ENCODE results near the gene STX12.
"Not testable (repeated sequence)": the region's sequence is repeated elsewhere in the genome, so short reads cannot be mapped to it uniquely, and the experiment has no call there.

STX12 gene

DNA sequence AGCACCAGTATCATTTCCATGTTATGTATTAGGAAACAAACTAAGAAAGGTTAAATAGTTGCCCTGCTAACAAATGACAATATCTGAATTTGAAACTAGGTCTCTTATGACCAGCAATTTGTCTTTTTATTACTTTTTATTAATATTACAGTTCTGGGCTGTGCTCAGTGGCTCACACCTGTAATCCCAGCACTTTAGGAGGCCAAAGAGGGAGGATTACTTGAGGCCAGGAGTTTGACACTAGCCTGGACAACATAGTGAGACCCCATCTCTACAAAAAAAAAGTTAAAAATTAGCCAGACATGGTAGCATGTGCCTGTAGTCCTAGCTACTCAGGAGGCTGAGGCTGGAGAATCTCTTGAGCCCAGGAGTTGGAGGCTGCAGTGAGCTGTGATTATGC is 3.3 kb downstream of the STX12 start:
- DNase-seq, result not testable (repeated sequence)

DNA sequence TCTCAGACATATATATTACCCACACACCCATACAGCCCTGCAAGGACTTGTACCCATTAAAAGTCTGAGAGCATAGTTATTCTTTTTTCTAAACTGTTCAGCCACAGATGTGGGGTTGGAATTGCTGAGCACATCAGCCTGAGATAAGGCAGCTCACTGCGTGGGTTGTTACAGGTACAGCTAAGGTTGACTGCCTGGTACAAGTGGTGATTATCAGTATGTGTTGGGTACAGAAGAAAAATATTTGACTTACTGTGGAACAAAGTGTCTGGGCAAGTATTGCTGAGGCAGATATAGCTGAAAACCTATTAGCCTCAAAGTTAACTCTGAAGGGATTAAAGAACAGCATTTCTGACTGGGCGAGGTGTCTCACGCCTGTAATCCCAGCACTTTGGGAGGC is 5.0 kb downstream of the STX12 start:
- no peak for DNase-seq

DNA sequence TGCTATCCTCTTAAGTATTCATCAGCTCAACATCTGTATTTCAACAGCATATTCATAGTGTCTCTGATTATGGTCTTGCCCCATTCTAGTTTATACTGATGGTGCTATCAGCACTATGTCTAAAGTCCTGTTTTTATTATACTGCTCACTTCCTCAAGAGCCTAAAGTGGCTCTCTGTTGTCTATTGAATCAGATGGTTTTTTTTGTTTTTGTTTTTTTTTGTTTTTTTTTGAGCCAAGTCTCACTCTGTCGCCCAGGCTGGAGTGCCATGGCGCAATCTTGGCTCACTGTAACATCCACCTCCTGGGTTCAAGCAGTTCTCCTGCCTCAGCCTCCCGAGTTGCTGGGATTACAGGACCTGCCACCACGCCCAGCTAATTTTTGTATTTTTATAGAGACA is 6.1 kb downstream of the STX12 start:
- no peak for DNase-seq

DNA sequence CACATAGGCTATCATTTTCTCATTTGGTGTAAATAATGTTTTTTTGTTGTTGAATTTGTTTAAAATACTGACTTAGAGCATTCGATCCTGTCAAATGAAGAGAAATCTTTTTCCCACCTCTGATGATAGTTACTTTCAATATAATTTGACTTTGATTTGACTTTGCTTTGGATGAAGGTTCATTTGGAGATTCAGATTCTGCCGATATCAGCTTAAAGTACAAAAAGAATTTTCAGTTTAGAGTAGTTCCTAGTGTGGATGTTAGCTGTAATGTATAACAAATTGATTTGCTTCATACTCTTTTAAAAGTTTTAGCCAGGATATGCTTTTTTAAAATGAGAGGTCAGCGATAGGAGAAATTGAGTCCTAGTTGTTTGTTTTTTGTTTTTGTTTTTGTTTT is 9.9 kb downstream of the STX12 start:
- no peak for DNase-seq

DNA sequence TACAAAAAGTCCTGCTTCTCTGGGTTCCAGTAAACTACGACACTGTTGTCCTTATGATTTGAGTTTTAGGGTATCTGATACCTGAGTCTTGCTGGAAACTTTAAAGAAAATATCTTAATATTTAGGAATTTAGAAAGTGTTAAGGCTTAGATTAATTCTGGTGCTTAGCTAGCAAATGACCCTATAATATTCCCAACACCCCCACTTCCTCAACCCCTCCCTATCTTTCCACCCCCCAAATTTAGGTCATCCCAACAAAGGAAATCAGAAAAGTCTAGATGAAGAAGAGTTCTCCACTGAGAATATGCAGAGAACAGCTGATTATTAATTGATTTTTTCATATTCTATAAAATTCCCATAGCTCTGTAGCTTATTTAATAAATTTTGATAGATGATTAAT is 11.7 kb downstream of the STX12 start:
- no peak for DNase-seq

DNA sequence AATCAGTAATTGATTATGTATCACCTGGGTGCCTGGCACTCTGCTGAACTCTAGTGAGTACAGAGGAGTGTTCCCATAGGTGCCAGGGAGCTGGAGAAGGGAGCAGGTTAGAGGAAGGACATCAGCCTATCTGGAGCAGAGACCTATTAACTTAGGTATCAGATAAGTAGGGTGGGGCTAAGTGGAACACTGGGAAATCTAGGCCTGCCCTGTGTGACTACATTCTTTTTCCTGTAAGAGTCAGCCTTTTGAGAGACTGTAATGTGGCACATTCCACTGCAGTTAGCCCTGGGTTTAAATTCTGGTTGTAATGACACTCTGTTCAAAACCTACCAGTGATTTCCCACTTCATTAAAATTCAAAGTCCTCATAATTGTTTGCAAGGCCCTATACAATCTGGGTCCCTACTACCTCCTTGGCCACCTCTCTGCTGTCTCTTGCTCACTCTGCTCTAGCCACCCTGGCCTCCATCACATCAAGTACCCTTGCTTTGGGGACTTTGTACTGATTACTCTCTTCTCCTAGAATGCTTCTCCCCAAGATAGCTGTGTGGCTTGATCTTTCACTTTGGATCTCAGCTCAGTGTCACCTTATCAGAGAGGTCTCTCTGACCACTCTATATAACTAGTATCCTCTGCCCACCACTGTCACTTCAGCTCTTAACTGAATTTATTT is 12.9 kb downstream of the STX12 start:
- DNase-seq, result no peak

DNA sequence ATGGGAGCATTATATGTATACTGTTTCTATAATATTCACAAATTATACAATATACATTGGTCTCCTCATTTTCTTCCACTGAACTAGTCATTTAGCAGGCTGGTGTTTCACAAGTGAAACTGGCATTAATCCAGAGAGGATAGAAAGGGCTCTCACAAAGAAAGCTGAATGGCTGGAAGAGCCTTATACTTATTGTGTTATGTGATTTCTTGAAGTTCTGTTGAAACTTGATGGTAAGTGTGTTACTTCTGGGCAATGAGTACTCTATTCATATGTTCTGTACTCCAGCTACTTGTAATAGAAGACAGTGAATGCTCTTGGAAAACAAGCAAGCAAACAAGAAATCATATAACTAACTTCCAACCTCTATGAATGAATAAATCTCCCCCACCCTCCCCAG is 14.9 kb downstream of the STX12 start:
- no peak for DNase-seq

DNA sequence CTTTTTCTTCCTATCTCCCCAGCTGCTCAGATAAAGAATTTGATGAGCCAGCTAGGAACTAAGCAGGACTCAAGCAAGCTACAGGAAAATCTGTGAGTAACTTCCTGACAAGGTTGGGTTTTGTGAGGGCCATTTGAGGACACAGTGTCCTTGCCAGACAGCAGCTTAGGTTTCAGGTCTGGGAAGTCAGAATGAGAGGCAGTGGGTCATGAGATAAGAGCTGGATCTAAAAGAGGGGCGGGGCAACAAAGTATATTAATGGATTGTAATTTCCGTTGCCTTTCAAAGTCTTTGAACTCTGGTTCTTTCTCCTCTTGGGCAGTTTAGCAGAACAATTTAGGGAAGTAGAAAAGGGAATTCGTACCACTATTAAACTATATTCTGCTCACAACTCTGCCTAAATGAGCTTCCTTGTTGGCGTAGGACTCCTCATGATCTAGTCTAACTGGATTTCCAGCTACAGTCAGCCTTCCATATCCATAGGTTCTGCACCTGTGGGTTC is 16.6 kb downstream of the STX12 start:
- no peak for DNase-seq

DNA sequence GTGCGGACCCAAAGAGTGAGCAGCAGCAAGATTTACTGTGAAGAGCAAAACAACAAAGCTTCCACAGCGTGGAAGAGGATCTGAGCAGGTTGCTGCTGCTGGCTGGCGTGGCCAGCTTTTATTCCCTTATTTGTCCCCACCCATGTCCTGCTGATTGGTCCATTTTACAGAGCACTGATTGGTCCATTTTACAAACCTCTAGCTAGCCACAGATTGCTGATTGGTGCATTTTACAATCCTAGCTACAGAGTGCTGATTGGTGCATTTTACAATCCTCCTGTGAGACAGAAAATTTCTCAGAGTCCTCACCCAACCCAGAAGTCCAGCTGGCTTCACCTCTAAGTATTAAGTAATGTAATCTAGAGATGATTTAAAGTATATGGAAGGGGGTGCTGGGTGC is 17.3 kb downstream of the STX12 start:
- DNase-seq, result not testable (repeated sequence)

DNA sequence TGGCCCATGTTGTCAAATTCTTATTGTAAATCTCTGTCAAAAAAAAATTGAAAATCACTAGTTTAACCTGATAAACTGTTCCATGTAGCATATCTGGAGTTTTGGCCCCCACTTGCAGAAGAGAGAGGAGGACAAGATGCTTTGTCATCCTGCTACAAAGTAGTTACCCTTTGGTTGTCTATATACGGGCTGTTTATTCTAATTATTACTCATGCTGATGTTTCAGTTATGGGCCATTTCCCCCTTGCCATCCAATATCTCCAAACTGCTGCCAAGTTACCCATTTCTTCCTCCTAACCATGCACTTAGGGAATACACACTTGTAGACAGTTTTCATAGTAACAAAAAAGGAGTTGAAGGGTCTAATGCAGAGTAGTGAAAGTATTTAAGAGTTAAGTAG is 22.6 kb downstream of the STX12 start:
- DNase-seq, result no peak

DNA sequence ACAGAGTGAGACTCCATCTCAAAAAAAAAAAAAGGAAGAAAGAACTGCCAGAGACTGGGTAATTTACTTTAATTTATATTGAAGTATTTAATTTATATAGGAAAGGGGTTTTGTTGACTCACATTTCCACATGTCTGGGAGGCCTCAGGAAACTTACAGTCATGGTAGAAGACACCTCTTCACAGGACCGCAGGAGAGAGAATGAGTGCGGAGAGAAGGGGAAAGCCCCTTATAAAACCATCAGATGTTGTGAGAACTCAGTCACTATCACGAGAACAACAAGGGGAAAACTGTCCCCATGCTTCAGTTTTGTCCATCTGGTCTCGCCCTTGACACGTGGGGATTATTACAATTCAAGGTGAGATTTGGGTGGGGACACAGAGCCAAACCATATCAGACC is 31.8 kb downstream of the STX12 start:
- no peak for DNase-seq

DNA sequence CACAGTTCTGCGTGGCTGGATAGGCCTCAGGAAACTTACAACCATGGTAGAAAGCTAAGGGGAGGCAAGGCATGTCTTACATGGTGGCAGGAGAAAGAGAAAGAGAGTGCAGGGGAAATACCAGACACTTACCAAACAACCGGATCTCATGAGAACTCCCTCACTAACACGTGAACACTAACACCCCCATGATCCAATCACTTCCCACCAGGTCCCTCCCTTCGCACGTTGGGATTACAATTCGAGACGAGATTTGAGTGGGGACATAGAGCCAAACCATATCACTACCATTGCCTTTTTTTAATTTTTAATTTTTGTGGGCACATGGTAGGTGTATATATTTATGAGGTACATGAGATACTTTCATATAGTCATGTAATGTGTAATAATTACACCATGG is 33.7 kb downstream of the STX12 start:
- no peak for DNase-seq

DNA sequence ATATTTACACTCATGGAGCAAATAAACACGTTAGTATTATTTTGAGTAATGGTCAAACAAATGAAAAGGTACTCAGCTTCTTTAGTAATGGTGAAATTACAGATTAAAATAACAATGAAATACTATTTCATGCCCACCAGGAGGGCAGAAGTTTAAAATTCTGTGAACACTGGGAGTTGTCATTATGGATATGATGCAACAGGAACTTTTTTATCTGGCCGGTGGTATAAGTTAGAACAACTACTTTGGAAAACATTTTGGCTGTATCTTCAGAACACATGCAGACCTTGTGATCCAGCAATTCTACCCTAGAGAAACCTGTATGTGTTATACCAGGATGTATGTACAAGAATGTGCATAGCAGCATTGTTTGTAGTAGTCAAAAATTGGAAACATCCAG is 34.4 kb downstream of the STX12 start:
- no peak for DNase-seq

DNA sequence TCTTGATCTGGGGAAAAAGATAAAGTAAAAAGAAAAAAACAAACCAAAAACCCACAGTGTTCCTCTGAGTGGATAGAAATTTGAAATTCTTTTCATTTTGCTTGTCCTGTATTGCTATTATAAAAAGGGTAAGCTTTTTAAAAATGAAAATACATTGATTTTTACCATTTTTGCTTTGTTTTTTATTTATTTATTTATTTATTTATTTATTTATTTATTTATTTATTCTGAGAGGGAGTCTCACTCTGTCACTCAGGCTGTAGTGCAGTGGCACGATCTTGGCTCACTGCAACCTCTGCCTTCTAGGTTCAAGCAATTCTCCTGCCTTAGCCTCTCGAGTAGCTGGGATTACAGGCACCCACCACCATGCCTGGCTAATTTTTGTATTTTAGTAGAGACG is 35.1 kb downstream of the STX12 start:
- DNase-seq, result not testable (repeated sequence)

DNA sequence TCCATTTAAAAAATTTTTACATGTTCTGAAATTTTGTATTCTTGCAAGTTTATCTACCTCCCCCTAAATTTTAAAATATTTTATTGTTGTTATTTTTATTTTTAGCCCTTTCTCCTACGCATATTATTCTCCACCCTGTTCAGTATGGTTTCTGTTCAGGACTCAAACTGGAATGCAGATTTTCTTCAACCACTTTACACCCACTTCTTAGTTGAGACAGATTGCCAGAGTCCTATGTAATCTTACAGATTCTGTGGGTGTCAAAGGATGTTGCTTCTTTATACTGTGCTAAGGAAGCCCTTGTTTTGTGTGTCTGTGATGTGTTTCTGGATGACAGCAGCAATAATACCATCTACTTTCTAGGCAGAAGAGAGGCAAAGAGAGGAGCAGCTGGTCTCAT is 36.9 kb downstream of the STX12 start:
- DNase-seq, result no peak

DNA sequence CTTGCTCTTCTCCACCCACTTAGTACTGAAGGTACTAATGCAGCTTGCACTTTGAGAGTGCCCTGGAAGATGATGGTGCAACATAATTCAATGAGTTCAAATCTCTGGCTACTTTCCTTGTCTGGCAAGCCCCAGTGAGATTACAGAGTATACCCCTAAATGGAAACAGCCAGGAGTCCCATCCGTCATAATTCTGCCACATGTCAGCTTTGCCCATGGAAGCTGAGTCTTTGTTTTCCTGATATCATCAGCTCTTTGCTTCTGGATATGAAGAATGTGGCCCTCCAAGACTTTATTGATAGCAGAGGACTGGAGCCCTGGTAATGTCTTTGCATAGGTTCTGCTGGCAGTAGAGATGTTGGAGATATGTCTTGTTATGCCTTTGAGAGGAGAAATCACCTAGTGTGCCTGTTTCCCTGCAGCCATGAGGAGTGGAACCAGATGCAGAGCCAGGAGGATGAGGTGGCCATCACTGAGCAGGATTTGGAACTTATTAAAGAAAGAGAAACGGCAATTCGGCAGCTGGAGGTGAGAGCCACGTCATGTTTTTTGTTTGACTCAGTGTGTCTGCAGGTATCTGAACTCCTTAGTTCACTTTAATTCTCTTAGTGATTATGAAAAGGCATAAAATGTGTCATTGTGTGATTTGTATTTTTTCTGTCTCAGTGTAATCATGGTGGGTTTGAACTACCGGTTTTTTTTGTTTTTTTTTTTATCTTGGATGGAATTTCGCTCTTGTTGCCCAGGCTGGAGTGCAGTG is 38.9 kb downstream of the STX12 start:
- DNase-seq, result no peak

DNA sequence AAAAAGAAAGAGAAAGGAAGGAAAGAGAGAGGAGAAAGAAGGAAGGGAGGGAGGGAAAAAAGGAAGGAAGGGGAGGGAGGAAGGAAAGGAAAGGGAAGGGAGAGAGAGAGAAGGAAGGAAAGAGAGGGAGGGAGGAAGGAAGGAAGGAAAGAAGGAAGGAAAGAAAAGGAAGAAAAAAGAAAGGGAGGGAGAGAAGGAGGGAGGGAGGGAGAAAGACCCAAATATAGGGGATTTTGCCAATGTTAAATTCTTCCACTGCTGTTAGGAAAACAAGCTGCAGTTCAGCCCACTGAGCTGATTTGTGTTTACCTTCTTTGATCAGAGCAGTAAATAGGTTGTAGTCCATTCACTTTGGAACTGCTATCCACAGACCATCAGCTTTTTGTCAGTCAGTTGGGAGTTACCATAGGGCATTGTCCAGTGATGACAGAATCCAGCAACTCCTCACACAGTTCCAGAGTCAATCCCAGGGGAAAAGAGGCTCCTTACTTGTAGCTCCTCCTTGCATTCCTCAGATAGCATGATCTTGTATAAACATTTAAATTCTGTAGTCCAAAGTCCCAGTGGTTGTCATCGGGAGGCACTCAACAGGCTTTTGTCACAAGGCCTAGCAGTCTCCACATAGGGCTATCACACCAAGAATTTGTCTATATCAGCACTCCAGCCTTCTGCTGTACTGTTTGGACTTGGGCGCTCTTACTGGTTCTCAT is 44.1 kb downstream of the STX12 start:
- no peak for DNase-seq

DNA sequence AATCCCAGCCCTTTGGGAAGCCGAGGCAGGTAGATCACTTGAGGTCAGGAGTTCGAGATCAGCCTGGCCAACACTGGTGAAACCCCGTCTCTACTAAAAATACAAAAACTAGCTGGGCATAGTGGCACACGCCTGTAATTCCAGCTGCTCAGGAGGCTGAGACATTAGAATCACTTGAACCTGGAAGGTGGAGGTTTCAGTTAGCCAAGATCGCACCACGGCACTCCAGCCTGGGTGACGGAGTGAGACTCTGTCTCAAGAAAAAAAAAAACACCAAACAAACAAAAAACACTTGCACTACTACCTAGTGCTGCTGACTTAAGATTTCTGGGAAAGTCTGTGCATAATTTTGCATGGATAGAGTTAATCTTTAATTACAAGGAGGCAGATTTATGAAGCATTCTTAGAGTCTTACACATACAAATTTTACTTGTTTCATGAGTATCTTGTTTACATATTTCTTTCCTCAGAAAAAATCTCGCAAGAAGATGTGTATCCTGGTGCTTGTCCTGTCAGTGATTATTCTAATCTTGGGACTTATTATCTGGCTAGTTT is 48.8 kb downstream of the STX12 start:
- no peak for DNase-seq

DNA sequence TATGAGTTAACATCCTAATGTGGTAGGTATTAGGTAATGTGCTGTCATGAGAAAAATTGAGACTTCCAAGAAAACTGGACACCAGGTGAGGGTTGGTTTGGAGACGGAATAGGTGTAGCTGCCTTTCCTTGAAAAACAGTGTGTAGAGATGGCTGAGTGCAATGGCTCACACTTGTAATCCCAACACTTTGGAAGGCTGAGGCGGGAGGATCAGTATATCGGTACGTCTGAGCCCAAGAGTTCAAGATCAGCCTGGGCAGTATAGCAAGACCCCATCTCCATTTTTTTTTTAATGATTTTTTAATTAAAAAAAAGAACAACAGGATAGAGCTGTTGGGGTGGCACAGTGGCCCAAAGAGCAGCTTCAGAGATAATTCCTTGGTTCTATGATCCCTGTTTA is 50.8 kb downstream of the STX12 start:
- no peak for DNase-seq

DNA sequence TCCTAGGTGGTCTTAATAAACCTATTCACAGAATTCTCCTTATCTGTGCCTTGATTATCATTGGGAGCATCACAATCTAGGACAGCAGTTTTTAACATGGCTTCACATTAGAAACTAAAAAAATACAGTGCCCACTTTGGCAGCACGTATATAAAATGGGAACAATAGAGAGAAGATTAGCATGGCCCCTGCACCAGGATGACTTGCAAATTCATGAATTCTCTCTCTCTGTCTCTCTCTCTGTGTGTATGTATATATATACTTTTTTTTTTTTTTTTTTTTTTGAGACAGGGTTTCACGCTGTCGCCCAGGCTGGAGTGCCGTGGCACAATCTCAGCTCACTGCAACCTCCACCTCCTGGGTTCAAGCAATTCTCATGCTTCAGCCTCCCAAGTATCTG is 51.4 kb downstream of the STX12 start:
- DNase-seq, result no peak

DNA sequence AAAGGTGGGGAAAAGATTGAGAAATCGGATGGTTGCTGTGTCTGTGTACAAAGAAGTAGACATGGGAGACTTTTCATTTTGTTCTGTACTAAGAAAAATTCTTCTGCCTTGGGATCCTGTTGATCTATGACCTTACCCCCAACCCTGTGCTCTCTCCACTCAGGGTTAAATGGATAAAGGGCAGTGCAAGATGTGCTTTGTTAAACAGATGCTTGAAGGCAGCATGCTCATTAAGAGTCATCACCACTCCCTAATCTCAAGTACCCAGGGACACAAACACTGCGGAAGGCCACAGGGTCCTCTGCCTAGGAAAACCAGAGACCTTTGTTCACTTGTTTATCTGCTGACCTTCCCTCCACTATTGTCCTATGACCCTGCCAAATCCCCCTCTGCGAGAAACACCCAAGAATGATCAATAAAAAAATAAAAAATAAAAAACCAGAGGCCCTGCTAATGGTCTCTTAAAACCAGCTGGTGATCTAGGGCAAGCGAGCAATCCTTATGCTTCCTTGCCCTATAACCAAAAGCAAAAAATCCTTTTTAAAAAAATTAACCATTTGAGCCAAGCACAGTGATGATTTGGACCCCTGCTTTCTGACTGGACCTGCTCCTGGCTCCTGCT is 56.4 kb downstream of the STX12 start:
- not testable (repeated sequence) for DNase-seq

DNA sequence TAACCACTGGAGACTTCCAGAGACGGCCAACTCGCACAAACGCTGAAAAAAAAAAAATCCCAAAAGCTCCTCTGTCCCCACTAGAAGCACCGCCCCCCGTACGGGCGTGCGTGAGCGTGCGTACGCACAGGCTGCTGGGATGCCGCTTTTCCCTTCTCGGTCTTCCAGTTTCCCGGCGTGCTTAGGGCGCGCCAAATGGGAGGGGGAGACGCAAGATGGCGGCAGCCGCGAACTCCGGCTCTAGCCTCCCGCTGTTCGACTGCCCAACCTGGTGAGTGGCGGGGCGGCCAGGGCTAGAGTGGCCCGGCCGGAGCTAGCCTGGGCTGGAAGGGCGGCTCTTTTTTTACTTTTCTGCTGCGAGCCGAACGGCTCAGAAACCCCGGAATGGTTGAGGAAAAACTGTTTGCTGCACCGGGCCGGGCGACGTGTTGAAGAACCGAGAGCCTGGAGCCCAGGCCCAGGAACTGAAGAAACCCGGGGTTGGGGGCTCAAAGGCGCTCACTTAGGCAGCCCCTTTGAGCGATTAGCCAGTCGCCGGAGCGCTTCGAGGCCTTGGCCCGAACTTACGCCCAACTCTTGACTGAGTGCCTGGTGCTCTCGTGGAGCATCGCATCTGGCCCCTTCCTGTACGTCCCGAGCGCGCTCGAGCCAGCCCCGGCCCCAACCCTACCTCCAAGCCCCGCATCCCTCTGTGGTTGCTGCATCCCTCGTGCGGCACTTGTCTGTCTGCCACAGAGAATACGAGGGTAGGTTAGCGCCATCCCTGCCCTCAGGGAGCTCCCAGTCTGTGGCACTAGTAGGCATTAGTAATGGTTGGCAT is 57.8 kb downstream of the STX12 start, which contains the start of gene PPP1R8:
Gene PPP1R8, plus strand, starts transcription at position 162 of the 820 bp plus-strand sequence. Its CDS starts 54 bp downstream, at position 216.
- peak; percentile 83 to 92 for DNase-seq

Data from stimulated activated CD4-positive, alpha-beta T cell treated with anti-CD3 and anti-CD28 coated beads, Interleukin-4, amount 100 ng/mL, for 4 hours (primary cell).